Kasumi-1 (cell line): ENCODE results near the gene CSNK1A1.

Source experiments
- DNase-seq, 2 experiments: peaks; one replicate each; lab custom pipeline; 2025; lab: John Stamatoyannopoulos, UW

The CSNK1A1 gene

GRCh38 chr5:149490599-149491485 is 60.4 kb downstream of the CSNK1A1 start:
- DNase-seq = no peak

DNA sequence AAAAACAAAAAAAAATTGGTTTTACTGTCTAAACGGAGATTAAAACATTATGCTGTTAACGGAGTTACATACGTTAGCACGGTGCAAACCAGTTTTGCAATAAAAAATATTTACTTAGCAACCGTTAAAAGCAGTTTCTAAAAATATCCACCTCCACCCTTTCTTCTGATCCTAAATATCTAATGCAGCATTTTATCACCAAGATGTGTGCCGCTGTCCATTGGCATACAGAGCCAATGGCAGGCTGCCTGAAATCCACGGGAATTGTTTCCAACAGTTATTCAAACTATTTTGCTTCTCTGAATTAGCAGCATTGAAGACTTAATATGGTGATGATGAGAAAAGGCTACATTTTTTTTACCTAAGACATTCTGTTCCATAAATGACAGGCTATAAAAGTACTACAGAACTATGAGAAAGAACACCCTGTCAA is 61.6 kb downstream of the CSNK1A1 start:
- DNase-seq = no peak

- no peak for DNase-seq
Observed at GRCh38 chr5:149488645-149489306, 62.5 kb downstream of the CSNK1A1 start.

DNA sequence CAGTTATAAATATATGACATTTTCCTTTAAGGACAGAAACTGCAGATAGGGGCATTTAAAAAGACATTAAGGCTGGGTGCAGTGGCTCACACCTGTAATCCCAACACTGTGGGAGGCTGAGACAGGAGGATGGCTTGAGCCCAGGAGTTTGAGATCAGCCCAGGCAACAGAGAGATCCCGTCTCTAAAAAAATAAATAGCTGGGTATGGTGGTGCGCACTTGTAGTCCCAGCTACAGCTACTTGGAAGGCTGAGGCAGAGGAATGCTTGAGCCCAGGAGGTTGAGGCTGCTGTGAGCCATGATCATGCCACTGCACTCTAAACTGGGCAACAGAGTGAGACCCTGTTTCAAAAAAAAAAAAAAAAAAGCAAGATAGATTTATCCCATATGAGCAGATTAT is 63.6 kb downstream of the CSNK1A1 start:
- no peak for DNase-seq

GRCh38 chr5:149486726-149487635 is 64.3 kb downstream of the CSNK1A1 start:
- DNase-seq = no peak

GRCh38 chr5:149485655-149486615 is 65.3 kb downstream of the CSNK1A1 start:
- no peak for DNase-seq

- DNase-seq = no peak
Observed at GRCh38 chr5:149481485-149481884, 69.8 kb downstream of the CSNK1A1 start.

GRCh38 chr5:149478761-149479160 is 72.5 kb downstream of the CSNK1A1 start:
- DNase-seq = no peak

- no peak for DNase-seq
Observed at GRCh38 chr5:149475777-149476176, 75.5 kb downstream of the CSNK1A1 start.

DNA sequence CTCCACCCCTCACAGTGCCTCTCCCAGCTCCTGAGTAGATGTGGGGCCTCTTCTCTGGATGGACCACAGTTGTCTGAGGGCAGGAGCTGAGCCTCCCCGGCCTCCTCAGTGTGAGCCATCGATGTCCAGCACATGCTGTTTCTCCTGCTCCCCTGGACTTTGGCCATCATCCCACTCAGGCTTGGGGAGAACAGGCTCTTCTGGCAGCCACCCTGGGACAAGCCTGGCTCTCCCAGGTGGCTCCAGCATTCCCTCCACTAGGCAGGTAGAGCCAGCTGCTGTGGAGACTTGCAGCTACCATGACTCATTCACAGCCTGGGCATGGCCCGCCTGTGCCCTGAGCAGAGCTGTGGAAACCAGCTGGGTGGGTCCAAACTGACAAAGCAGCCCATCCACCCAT is 77.0 kb downstream of the CSNK1A1 start:
- DNase-seq = no peak

DNA sequence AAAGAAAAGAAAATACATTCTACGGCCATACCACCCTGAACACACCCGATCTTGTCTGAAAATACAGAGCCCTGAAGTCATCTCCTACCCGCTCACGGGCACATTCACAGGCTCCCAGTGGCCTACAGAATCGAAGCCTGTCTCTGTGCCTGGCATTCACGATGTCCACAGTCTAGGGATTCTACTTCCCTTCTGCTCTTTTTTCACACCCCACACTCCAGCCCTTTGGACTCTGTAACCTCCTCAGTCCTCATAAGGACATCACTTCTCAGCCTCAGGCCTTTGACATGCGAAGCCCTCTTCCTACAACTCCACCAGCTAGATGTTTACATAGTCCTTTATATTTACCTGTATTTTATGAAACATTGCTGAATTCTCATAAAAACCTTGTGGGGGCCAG is 77.8 kb downstream of the CSNK1A1 start:
- DNase-seq = no peak

DNA sequence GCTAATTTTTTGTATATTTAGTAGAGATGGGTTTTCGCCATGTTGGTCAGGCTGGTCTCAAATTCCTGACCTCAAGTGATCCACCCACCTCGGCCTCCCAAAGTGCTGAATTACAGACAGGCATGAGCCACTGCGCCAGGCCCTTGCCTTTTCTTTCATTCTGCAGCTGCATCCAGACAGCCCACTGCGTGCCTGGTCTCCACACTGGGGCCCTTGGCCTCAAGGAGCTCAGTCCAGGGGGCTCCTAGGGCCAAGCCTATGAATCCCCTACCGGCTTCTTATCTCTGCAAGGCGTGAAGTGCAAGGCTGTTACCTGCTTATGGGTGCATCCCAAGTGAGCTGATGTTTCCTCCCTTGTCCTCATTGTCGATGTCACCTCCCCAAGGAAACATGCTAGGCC is 78.8 kb downstream of the CSNK1A1 start:
- DNase-seq = no peak

GRCh38 chr5:149471406-149472183 is 79.6 kb downstream of the CSNK1A1 start:
- no peak for DNase-seq

DNA sequence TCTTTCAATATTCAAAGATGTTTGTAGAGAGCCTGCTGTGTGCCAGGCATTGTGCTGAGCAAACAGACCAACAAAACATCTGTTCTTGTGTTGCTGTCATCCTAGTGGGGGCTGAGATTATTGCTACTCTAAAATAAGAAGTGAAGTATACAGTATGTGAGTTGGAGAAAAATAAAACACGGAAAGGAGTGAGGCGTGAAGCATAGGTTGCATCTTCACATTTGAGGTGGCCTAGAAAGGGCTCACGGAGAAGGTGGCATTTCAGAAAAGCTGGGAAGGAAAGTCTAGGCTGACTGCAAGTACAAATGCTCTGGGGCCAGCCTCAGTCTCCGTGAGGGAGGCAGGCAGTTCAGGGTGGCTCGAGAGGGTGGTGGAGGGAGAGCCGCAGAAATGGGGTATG is 80.3 kb downstream of the CSNK1A1 start:
- DNase-seq = no peak

DNA sequence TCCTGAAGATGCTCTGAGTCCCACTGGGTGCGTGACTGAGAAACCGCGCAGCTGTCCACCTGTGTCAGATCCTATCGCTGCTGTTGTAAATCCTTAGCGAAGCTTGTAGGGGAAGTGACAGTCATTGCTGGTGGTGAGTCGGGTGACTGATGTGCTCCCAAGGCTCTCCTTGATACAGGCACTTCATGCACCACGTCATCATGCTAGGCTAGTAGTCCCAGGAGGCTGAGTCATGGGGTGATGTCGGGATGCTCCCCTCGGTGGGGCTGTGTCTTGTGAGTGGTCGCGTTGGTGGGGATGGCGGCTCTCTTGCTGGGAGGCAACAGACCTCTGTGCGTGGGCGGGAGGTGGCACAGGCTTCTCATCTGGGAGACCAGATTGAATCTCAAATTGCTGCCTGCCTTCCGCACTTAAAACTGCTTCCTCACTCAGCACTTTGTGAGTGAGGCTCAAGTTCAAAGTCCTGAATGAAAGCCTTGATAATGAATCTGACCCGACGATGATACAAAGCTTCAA is 84.7 kb downstream of the CSNK1A1 start:
- no peak for DNase-seq

DNA sequence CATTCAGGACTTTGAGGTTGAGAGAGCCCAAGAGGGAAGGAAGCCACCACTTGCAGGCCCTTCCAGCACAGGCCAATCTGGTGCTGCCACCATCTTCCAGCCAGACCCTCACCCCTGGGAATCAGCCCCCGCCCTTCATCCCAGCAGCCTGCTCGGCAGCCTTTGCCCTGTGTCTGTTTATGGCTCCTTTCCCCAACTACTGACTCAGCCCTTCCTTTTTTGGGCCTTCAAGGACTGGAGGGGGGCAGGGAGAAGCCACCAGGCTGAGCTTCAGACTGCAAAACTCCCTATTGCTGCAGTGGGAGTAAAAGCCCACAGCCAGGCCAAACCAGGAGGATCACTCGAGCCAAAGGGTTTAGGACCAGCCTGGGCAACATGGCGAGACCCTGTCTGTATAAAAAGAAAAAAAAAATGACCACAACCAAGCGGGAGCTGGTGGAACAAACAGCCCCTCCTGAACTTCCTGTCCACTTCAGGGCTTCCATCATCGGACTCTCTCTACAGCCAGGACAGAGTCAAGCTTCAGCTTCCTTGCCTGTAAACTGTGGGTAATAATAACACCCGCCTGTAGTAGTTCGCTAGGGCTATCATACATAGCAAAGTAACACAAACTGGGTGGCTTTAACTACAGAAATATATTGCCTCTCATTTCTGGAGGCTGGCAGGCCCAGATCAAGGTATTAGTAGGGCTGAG is 86.3 kb downstream of the CSNK1A1 start:
- DNase-seq = peak; percentile 40 to 54

- peak in 1 of 2 experiments; percentile 9 for DNase-seq
Observed at GRCh38 chr5:149461907-149462306, 89.3 kb downstream of the CSNK1A1 start.

GRCh38 chr5:149459891-149460290 is 91.3 kb downstream of the CSNK1A1 start:
- DNase-seq = no peak

DNA sequence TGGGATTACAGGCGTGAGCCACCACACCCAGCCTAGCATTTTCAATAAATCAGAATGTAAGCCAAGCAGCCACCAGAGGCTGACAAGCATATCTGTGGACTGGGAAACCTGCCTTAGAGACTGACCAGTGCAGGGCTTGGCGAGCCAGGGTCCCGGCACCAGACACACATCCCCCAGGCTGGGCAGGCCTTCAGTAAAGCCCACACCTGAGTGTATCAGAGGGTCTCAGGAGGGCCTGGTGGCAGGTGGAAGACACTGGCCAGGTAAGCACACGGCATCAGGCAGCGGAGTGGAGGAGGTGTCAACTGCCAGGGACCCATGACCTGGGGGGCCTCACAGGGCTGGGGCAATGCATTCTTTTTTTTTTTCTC is 93.9 kb downstream of the CSNK1A1 start:
- DNase-seq = no peak
